Gastrocnemius medialis (tissue), 4 donors: ENCODE data around the gene UGT2B10.

ENCODE experiments used
- POLR2A ChIP-seq, 2 donors: fragments of 450-650 bp; IDR thresholded peaks; one replicate each; pipeline ENCODE4 v1.6.1; 2017; ENCODE audit warnings: antibody characterized with exemption in 2 of 2, mild to moderate bottlenecking in 2 of 2, moderate library complexity in 2 of 2
- TF ChIP-seq, protein P1 (sequence below), 5 experiments: fragments of 450-650 bp in 3 of 5; fragments of 200-600 bp in 2 of 5; sonication (generic) in 2 of 5; IDR thresholded peaks in 4 of 5; conservative IDR thresholded peaks in 1 of 5; 1 replicate in 4 of 5; 2 replicates in 1 of 5; pipeline ENCODE4 v1.5.1; 2016 to 2019; ENCODE audit warnings: antibody characterized with exemption in 5 of 5, mild to moderate bottlenecking in 3 of 5, moderate library complexity in 3 of 5

DNA sequence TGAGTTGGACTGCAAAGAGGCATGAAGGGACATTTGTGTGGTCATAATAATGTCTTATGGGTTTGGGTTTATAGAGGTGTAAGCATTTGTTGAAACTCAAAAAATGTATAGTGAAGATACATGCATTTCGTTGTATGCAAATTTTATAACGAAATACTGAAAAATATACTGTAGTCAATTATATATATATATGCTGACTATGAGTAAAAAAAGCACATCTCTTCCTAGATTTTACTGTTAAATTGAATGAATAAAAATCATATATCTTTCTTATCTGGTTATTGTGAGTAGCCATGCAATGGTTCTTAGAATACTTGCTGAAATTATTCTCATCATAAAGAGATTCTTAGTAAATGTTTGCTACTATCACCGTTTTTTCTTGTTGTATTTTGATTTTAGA lies 34.5 kb downstream of the UGT2B10 start:
- TF ChIP-seq, protein P1, sequence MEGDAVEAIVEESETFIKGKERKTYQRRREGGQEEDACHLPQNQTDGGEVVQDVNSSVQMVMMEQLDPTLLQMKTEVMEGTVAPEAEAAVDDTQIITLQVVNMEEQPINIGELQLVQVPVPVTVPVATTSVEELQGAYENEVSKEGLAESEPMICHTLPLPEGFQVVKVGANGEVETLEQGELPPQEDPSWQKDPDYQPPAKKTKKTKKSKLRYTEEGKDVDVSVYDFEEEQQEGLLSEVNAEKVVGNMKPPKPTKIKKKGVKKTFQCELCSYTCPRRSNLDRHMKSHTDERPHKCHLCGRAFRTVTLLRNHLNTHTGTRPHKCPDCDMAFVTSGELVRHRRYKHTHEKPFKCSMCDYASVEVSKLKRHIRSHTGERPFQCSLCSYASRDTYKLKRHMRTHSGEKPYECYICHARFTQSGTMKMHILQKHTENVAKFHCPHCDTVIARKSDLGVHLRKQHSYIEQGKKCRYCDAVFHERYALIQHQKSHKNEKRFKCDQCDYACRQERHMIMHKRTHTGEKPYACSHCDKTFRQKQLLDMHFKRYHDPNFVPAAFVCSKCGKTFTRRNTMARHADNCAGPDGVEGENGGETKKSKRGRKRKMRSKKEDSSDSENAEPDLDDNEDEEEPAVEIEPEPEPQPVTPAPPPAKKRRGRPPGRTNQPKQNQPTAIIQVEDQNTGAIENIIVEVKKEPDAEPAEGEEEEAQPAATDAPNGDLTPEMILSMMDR (IDR thresholded peaks at IDR 0.05 in 4 of 5, conservative IDR thresholded peaks at IDR 0.05 in 1 of 5) = no peak
- TF ChIP-seq POLR2A (IDR thresholded peaks at IDR 0.05) = no peak
